Stimulated activated CD8-positive, alpha-beta memory T cell treated with anti-CD3 and anti-CD28 coated beads, Interleukin-7, amount 100 ng/mL, for 4 hours (primary cell): Measurements from ENCODE around the gene NT5DC3.
"Not testable (repeated sequence)": the region's sequence is repeated elsewhere in the genome, so short reads cannot be mapped to it uniquely, and the experiment has no call there.

Experiments
- DNase-seq, 2 donors: peaks; one replicate each; pipeline ENCODE4 v3.0.0-alpha.2; 2020; ENCODE audit warnings: low read depth in 2 of 2

Gene NT5DC3

GRCh38 chr12:103809639-103810038, 31.4 kb downstream of the NT5DC3 start:
- DNase-seq, result not testable (repeated sequence)

DNA sequence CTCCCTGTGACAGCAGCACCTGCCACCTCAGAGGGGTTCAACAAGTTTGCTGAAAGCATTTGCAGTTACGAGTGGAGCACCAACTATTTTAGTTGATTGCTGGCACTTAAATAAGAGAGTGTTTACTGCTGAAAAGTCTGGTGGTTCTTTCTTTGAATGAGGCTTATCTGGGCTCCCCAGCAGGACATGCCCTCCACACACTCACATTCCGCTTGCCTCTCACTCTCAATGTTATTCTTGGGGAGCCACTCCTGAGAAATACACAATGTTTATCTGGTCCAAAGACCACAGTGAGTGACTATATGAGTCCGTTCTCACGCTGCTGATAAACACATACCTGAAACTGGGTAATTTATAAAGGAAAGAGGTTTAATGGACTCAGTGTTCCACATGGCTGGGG, 31.9 kb downstream of the NT5DC3 start:
- DNase-seq, result no peak

DNA sequence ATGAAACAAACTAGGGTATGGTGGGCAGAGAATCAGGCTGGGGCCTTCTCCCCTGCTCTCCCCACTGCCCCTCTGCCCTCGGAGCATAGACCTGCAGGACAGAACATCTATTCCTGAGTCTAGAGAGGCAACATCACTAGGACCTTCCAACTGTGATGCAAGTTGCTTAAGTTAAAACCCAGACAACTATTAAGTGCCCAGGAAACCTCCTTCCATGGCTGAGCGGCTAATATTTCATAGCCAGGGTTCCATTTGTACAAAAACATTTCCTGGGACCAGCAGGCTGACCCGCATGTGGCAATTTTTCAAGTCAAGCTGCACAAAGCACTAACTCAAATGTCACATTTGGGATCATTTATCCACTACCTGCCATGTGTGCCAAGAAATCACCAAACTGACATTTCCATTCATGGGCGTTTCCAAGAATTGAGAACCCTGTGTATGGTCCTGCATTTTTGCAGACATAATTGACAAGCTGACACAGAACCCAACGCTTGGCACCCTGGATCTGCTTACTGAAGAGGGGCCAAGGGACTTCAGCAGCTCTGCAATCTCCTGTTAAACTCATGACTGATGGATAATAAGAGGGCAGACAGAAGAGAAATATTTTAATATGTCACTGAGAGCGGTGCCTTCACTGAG, 32.7 kb downstream of the NT5DC3 start:
- no peak for DNase-seq

DNA sequence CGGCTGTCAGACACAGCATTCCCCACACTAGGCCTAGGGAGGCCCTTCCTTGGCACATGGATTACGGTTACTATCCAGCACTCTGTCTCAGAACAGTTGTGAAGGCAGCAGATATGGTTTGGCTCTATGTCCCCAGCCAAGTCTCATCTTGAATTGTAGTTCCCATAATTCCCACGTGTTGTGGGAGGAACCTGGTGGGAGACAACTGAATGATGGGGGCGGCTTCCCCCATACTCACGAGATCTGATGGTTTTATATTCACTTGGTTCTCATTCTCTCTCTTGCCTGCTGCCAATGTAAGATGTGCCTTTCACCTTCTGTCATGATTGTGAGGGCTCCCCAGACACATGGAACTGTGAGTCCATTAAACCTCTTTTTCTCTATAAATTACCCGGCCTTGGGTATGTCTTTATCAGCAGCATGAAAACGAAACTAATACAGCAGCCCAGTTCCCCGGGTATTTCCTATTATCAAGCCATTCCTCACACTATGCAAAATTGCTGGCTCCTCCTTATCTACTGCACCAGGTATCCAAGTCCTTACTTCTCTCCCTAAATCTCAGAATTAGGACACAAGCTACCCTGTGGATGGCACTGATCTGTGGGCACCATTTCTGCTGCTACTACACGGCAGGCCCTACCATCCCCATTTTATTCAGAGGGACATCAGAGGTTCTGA, 33.3 kb downstream of the NT5DC3 start:
- DNase-seq, result no peak

GRCh38 chr12:103806803-103807202, 34.2 kb downstream of the NT5DC3 start:
- DNase-seq, result no peak

GRCh38 chr12:103805655-103806360, 35.2 kb downstream of the NT5DC3 start:
- DNase-seq, result no peak

DNA sequence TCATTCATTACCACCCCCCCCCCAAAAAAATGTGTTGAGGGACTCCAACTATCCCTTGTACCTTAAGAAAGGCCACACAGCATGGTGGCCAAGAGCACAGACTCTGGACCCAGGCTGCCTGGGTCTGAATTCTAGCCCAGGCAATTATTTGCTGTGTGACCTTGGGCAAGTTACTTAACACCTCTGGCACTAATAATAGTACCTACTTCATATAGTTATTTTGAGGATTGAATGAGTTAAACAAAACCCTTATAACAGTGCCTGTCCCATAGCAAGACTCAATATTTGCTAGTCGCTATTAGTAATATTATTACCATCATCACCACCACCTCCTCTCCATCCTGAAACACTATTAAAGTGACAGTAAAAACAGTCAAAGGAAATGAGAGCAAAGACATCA, 37.2 kb downstream of the NT5DC3 start:
- DNase-seq, result no peak

DNA sequence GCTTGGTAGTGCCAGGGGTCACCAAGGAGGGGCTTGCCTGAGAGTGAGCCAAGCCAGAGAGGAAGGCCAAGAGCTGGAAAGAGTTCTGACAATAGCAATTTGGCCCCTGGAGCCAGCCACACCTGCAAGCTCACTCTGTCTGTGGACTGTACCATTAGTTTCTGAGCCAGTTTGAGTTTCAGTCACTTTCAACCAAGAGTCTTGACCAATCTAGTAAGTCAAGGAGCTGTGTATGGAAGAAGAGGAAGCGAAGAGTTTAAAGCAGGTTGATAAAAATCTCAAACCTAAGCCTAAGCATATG, 38.5 kb downstream of the NT5DC3 start:
- no peak for DNase-seq

- no peak for DNase-seq
Measured at GRCh38 chr12:103801709-103802585, 39.1 kb downstream of the NT5DC3 start.

- DNase-seq, result no peak
Measured at GRCh38 chr12:103799857-103800771, 40.9 kb downstream of the NT5DC3 start.

DNA sequence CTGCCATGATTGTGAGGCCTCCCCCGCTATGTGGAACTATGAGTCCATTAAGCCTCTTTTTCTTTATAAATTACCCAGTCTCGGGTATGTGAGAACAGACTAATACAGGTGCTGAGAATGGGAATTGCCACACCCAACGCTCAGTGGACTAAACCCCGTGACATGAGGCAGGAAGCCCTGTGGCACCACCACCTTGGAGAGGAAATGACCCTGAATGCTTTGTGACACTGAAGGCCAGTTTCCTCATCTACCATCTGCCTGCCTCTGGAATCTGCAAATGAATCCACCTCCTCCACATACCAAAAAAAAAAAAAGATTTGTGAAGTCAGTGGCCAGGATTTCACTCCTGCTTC, 41.6 kb downstream of the NT5DC3 start:
- DNase-seq, result no peak

DNA sequence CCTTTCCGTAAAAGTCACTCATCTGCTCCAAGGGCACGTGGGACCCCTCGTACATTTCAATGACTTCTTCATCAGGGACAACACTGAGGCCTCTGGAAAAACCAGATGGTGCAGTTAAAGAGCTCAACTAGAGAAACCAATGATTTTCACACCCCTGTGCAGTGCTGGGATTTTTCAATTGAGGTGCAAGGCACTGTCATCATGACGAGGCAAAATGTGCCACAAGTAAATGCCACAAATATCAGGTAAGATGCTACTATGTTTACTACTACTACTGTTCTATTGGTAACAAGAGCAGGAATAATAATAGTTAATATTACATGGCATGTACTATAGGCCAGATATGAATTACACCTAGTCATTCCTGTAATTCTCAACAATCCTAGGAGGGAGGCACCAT, 42.4 kb downstream of the NT5DC3 start:
- no peak for DNase-seq

GRCh38 chr12:103794309-103795213, 46.5 kb downstream of the NT5DC3 start:
- DNase-seq, result no peak

- no peak for DNase-seq
Measured at GRCh38 chr12:103793512-103794045, 47.5 kb downstream of the NT5DC3 start.

GRCh38 chr12:103793046-103793445, 48.0 kb downstream of the NT5DC3 start:
- no peak for DNase-seq

GRCh38 chr12:103791350-103791920, 49.6 kb downstream of the NT5DC3 start:
- no peak for DNase-seq

DNA sequence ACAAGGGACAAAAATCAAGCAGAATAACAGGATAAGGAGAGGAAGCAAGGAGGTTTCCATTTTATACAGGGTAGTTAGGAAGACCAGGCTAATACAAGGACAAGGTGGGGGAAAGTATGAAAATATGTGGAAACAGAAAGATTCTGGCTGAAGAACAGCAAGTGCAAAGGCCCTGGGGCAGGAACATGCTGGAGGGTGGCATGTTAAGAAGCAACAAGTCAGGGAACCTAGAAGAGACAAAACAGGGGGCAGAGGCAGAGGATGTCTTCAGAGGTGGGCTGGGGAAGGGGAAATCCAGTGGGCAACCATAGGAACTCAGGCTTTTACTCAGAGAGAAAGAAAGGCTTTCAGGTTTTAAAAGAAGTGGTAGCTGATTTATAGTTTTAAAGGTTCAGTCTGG, 54.8 kb downstream of the NT5DC3 start:
- no peak for DNase-seq

DNA sequence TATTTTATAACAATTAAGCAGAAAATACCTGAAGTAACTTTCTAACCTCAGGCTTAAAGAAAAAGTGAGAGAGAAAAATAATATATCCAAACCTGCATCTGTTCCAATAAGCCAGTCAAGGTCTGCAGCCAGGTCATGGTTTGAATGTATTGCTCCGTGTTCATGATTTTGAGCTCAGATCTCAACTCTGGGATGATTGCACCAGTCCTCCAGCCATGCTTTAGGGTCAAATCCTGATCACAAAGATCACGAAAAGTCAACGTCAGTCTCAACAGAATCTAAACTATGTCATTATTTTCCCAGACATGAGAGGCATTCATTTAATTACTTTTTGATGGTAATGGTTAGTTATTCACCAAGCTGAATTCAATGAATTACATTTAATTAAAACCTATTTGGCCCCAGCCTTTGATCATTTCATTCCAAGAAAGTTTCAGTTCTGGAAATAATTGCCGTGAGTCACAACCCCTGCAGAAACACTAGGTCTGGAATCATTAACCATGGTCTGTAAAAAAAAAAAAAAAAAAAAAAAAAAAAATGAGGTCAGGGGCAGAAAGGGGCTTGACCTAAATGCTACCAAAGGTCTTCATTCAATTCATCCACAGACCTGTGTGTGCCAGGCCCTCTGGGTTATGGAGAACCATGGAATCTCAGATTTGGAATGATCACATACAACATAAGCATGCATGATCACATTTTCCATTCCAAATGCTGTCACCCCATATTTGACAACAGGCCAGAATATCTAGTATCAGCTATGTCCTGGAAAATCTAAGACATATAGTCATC, 55.6 kb downstream of the NT5DC3 start:
- DNase-seq, result no peak
